B cell (primary cell): ENCODE results near the gene BST1. TPM values are rescaled to one million over a fixed set of nuclear protein-coding genes. Genes with fewer than 3 reads are reported as not detected.

Experiments used
- ATAC-seq: fragments of 200-7000 bp; cut with Tn5 transposase; one replicate; pipeline ENCODE4 v1.10.0; 2021; ENCODE audit warnings: low read depth, mild to moderate bottlenecking, moderate number of reproducible peaks, moderate library complexity
- CTCF ChIA-PET: fragments of 350-600 bp; sonication (Branson Sonifier 250); formaldehyde crosslinking; loops from one replicate; lab custom pipeline; 2021; ENCODE audit warnings: antibody characterized with exemption, inconsistent platforms; lab: Charles Lee
- POLR2A ChIA-PET: fragments of 350-600 bp; sonication (Branson Sonifier 250); formaldehyde crosslinking; loops from one replicate; lab custom pipeline; 2021; ENCODE audit warnings: antibody characterized with exemption; lab: Charles Lee
- DNase-seq: peaks from one replicate; pipeline ENCODE4 v3.0.0; 2013
- H2AFZ ChIP-seq: 2 replicates; pipeline ENCODE4 v1.6.1; 2012; ENCODE audit warnings: mild to moderate bottlenecking, low read depth, low read length; ENCODE audit not compliant: insufficient read depth, poor library complexity, severe bottlenecking
- H3K27ac ChIP-seq, 2 donors: 1 replicate in 1 of 2; 2 replicates in 1 of 2; pipeline ENCODE4 v1.5.1; 2012 to 2013; ENCODE audit warnings: low read length in 2 of 2, mild to moderate bottlenecking in 2 of 2, moderate library complexity in 1 of 2
- H3K27me3 ChIP-seq, 4 experiments: fragments of 200-600 bp in 1 of 4; sonication (generic) in 1 of 4; replicated peaks in 1 of 4; 1 replicate in 2 of 4; 2 replicates in 2 of 4; pipeline versions ENCODE4 v1.6.1 to v1.7.0; 2013 to 2016; ENCODE audit warnings: low read length in 3 of 4, mild to moderate bottlenecking in 2 of 4, mixed read lengths in 1 of 4, moderate library complexity in 1 of 4; ENCODE audit not compliant: insufficient read depth in 4 of 4, control insufficient read depth in 3 of 4; ENCODE audit errors: control extremely low read depth in 1 of 4
- H3K36me3 ChIP-seq, 2 experiments: replicated peaks in 1 of 2; 1 replicate in 1 of 2; 2 replicates in 1 of 2; pipeline versions ENCODE4 v1.6.1 to v1.7.1; 2013; ENCODE audit warnings: low read length in 1 of 2; ENCODE audit not compliant: insufficient read depth in 2 of 2, control insufficient read depth in 1 of 2; ENCODE audit errors: control extremely low read depth in 1 of 2, extremely low read depth in 1 of 2
- H3K4me1 ChIP-seq, 2 donors: fragments of 200-600 bp in 1 of 2; sonication (generic) in 1 of 2; 1 replicate in 1 of 2; 2 replicates in 1 of 2; pipeline versions ENCODE4 v1.5.1 to v1.6.1; 2013 to 2017; ENCODE audit warnings: low read length in 2 of 2; ENCODE audit not compliant: control insufficient read depth in 2 of 2, insufficient read depth in 2 of 2
- H3K4me2 ChIP-seq: replicated peaks from 2 replicates; pipeline ENCODE3; 2012; ENCODE audit warnings: mild to moderate bottlenecking, low read depth, low read length; ENCODE audit not compliant: poor library complexity, severe bottlenecking
- H3K4me3 ChIP-seq, 5 experiments: fragments of 200-600 bp in 1 of 5; sonication (generic) in 1 of 5; 1 replicate in 3 of 5; 2 replicates in 2 of 5; pipeline versions ENCODE4 v1.5.1 to v1.7.0; 2011 to 2016; ENCODE audit warnings: low read length in 4 of 5, mild to moderate bottlenecking in 4 of 5, low read depth in 2 of 5, control low read depth in 1 of 5, moderate library complexity in 1 of 5; ENCODE audit not compliant: insufficient read depth in 1 of 5; ENCODE audit errors: control extremely low read depth in 1 of 5, extremely low read depth in 1 of 5
- H3K79me2 ChIP-seq: fragments of 200-600 bp; sonication (generic); one replicate; pipeline ENCODE4 v1.6.0; 2016; ENCODE audit warnings: low read length; ENCODE audit not compliant: control insufficient read depth, insufficient read depth
- H3K9ac ChIP-seq: fragments of 200-600 bp; sonication (generic); 2 replicates; pipeline ENCODE4 v1.6.1; 2017; ENCODE audit warnings: mild to moderate bottlenecking, low read length, moderate library complexity
- H3K9me3 ChIP-seq, 3 donors: one replicate each; pipeline versions ENCODE4 v1.6.1 to v1.7.1; 2013; ENCODE audit warnings: low read length in 2 of 3; ENCODE audit not compliant: control insufficient read depth in 2 of 3, insufficient read depth in 1 of 3; ENCODE audit errors: control extremely low read depth in 1 of 3
- H4K20me1 ChIP-seq: 2 replicates; pipeline ENCODE4 v1.6.0; 2012; ENCODE audit warnings: mild to moderate bottlenecking, low read length; ENCODE audit not compliant: insufficient read depth, control insufficient read depth, poor library complexity, severe bottlenecking
- H3K27ac Mint-ChIP-seq: one replicate; pipeline ENCODE4 v1.8.0; 2021; ENCODE audit warnings: mixed read lengths
- H3K27me3 Mint-ChIP-seq: one replicate; pipeline ENCODE4 v1.8.0; 2021; ENCODE audit warnings: mixed read lengths
- H3K4me1 Mint-ChIP-seq: one replicate; pipeline ENCODE4 v1.8.0; 2021; ENCODE audit warnings: mixed read lengths
- H3K4me3 Mint-ChIP-seq: one replicate; pipeline ENCODE4 v1.8.0; 2021; ENCODE audit warnings: mixed read lengths
- H3K9me3 Mint-ChIP-seq: one replicate; pipeline ENCODE4 v1.8.0; 2022; ENCODE audit warnings: mixed read lengths; ENCODE audit not compliant: insufficient read depth
- CTCF ChIP-seq: fragments of 200-600 bp; IDR thresholded peaks from one replicate; pipeline ENCODE4 v1.8.0; 2022; ENCODE audit warnings: antibody characterized with exemption, mild to moderate bottlenecking
- EZH2 ChIP-seq: IDR thresholded peaks from 2 replicates; pipeline ENCODE4 v1.6.1; 2012; ENCODE audit warnings: borderline replicate concordance, low read depth, mild to moderate bottlenecking, moderate library complexity, low read length; ENCODE audit not compliant: insufficient read depth, poor library complexity, severe bottlenecking
- WGBS: methylation state at CpG from one replicate; pipeline ENCODE4 v1.1.5; 2013; ENCODE audit warnings: missing lambda C conversion rate; ENCODE audit not compliant: insufficient coverage; 5-methylcytosine and 5-hydroxymethylcytosine counted together
- intact Hi-C: fragments of 100-400 bp; cut with micrococcal nuclease; formaldehyde crosslinking; loops from one replicate; pipeline ENCODE4 v1.10.0; 2022
- polyA plus RNA-seq: library from polyadenylated mRNA; depleted of rRNA; stranded (reverse); fragments of >200 nt; gene quantifications from 2 replicates; pipeline ENCODE4 v1.2.3, GENCODE V29; 2012
- total RNA-seq, 2 donors: library from RNA; stranded (reverse); fragments of 120-200 nt in 1 of 2; gene quantifications; 1 replicate in 1 of 2; 2 replicates in 1 of 2; pipeline versions ENCODE4 v1.2.3 to v1.2.4, GENCODE V29; 2013 to 2022

The BST1 gene
- total and polyA plus RNA-seq, 2 donors (not counting 1 experiment from before 2014, with no cell fraction given): 0.32 to 1.00 TPM

DNA sequence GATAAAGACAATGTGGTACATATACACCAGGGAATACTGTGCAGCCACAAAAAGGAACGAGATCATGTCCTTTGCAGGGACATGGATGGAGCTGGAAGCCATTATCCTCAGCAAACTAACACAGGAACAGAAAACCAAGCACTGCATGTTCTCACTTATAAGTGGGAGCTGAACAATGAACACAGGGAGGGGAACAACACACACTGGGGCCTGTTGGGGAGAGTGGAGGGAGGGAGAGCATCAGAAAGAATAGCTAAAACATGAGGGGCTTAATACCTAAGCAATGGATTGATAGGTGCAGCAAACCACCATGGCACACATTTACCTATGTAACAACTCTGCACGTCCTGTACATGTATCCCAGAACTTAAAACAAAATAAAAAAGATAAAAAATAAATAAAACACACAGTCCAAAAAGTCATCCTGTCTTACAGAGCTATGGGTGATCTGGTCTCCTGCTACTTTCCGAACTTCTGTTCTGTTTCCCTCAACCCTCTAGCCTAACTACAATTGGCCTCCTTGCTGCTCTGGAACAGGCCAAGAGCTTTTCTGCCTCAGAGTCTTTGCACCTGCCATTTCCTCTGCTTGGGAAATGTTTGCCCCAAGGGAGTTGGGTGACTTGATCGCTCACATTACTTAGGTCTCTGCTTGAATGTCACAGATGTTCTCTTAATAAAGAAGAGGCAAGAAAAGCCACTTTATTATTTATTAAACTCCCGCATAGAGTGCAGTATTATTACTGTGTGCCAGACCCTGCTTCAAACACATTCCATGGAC is 74.2 kb downstream of the BST1 start:
- Histone ChIP-seq H3K9ac (no peak overlapping the region), H4K20me1 (no peaks in the 10 kb centered on the region), H3K4me2 (peak overlapping the region; percentile 82), H3K27me3 (no peaks in the 10 kb centered on the region), H3K36me3 (no peaks in the 10 kb centered on the region), H3K4me3 (no peak overlapping the region), H3K4me1 (peaks cover 36 to 38% of the 10 kb centered on the region in 2 donors), H3K27ac (no peak overlapping the region), H3K9me3 (no peaks in the 10 kb centered on the region), H2AFZ (no peak overlapping the region), H3K79me2 (peaks cover 20% of the 10 kb centered on the region)
- ATAC-seq (peak; percentile 12), DNase-seq (peak; percentile 33)
- H3K9me3 Mint-ChIP-seq: no peaks in the 10 kb centered on the region
- CTCF ChIA-PET: interaction anchor here (0.8 to 1.4 kb wide), 2 partner anchors 28 to 30 kb away, joined by 3 to 6 read pairs; no protein-coding TSS in a partner anchor
- 14% methylated on average over 2 of the region's 5 CpGs for WGBS
- peak overlapping the region; percentile 88 for H3K4me3 Mint-ChIP-seq
- POLR2A ChIA-PET: no interaction called here
- TF ChIP-seq CTCF: no peak
- no peak for TF ChIP-seq EZH2
- intact Hi-C loops: loop anchor here (10.0 kb wide), 1 partner anchor 122 kb away; the partner anchor contains the start of gene FBXL5
- H3K27ac Mint-ChIP-seq: peak overlapping the region; percentile 1
- peaks cover 5% of the 10 kb centered on the region for H3K27me3 Mint-ChIP-seq
- H3K4me1 Mint-ChIP-seq: peaks cover 43% of the 10 kb centered on the region
